ENCODE results near the gene ME3. TPM values are rescaled to one million over a fixed set of nuclear protein-coding genes. Genes with fewer than 3 reads are reported as not detected.

ME3 gene
- total RNA-seq, 1 experiment from 2014 or later: 35.3 TPM

DNA sequence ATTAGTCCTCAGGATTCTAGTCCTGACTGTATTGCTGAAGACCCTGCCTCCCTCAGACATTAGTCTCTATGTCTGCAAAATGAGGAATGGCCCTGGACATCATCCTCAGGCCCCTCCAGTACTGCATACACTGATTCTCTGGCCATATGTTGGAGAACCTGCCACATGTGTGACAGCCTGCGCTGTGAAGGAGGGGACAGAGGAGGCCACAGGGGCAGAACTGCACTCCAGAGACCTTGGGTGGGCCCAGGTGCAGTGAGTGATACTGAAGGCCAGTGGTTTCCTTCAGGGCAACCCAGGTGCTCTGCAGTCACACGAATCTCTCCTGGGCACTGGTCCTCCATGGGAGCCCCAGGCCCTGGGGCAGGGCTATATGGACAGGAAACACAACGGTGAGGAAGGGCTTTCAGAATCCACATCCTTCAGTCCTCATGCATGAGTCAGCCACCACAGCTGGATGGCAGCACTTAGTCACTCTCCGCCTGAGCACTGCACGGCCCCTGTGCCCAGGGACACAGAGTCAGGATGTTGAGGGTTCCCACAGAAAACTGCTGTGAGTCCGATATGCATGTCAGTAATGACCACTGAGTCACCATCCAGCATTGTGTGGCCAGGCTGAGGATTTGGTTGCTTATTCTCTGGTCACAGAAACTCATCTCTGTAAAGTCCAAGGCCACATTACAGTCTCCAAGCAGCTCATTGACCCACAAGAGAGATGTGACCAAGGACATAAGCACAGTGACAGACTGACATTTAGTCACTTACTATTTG is 39.7 kb downstream of the ME3 start:
- ChIA-PET POLR2A (interaction anchor here (0.6 kb wide), 1 partner anchor 20 kb away, joined by 7 read pairs; no protein-coding TSS in a partner anchor), CTCF (no interaction called here)
- Histone ChIP-seq H3K9me3 (ENCODE audit: control insufficient read depth, insufficient read depth, low read depth, low read length) (no peaks in the 10 kb centered on the region), H3K27ac (ENCODE audit: low read length) (peak overlapping the region; percentile 83), H3K27me3 (ENCODE audit: control insufficient read depth, insufficient read depth, low read length) (no peaks in the 10 kb centered on the region), H3K4me1 (ENCODE audit: control insufficient read depth, insufficient read depth, low read length) (peaks cover 45% of the 10 kb centered on the region), H3K36me3 (ENCODE audit: control insufficient read depth, insufficient read depth, low read length) (no peaks in the 10 kb centered on the region), H3K4me3 (ENCODE audit: low read depth in 2 of 2, low read length in 2 of 2) (no peak overlapping the region)
- in situ Hi-C loops (cut with HindIII; ENCODE audit: low pct_unique_long_range_greater_than_20kb, low sequenced_read_pairs): no loop called here
- ATAC-seq: peak; percentile 96
- intact Hi-C loops (cut with micrococcal nuclease; ENCODE audit: unreplicated experiment): no loop called here
- BruUV-seq (replicated peaks): no TSS peak
- TF ChIP-seq, protein P1, sequence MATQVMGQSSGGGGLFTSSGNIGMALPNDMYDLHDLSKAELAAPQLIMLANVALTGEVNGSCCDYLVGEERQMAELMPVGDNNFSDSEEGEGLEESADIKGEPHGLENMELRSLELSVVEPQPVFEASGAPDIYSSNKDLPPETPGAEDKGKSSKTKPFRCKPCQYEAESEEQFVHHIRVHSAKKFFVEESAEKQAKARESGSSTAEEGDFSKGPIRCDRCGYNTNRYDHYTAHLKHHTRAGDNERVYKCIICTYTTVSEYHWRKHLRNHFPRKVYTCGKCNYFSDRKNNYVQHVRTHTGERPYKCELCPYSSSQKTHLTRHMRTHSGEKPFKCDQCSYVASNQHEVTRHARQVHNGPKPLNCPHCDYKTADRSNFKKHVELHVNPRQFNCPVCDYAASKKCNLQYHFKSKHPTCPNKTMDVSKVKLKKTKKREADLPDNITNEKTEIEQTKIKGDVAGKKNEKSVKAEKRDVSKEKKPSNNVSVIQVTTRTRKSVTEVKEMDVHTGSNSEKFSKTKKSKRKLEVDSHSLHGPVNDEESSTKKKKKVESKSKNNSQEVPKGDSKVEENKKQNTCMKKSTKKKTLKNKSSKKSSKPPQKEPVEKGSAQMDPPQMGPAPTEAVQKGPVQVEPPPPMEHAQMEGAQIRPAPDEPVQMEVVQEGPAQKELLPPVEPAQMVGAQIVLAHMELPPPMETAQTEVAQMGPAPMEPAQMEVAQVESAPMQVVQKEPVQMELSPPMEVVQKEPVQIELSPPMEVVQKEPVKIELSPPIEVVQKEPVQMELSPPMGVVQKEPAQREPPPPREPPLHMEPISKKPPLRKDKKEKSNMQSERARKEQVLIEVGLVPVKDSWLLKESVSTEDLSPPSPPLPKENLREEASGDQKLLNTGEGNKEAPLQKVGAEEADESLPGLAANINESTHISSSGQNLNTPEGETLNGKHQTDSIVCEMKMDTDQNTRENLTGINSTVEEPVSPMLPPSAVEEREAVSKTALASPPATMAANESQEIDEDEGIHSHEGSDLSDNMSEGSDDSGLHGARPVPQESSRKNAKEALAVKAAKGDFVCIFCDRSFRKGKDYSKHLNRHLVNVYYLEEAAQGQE (IDR thresholded peaks at IDR 0.05; ENCODE audit: insufficient read depth in 1 of 2, low read depth in 2 of 2, low read length in 1 of 2): no peak
- peak; percentile 19; the same call in 1 of the 2 replicates for TF ChIP-seq POLR2AphosphoS5 (IDR thresholded peaks at IDR 0.05; ENCODE audit: low read depth, low read length)
- TF ChIP-seq, protein P2, sequence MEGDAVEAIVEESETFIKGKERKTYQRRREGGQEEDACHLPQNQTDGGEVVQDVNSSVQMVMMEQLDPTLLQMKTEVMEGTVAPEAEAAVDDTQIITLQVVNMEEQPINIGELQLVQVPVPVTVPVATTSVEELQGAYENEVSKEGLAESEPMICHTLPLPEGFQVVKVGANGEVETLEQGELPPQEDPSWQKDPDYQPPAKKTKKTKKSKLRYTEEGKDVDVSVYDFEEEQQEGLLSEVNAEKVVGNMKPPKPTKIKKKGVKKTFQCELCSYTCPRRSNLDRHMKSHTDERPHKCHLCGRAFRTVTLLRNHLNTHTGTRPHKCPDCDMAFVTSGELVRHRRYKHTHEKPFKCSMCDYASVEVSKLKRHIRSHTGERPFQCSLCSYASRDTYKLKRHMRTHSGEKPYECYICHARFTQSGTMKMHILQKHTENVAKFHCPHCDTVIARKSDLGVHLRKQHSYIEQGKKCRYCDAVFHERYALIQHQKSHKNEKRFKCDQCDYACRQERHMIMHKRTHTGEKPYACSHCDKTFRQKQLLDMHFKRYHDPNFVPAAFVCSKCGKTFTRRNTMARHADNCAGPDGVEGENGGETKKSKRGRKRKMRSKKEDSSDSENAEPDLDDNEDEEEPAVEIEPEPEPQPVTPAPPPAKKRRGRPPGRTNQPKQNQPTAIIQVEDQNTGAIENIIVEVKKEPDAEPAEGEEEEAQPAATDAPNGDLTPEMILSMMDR (IDR thresholded peaks at IDR 0.05): peak; percentile 65
- DNase-seq (ENCODE audit: low read depth, low spot score): peak; percentile 98

DNA sequence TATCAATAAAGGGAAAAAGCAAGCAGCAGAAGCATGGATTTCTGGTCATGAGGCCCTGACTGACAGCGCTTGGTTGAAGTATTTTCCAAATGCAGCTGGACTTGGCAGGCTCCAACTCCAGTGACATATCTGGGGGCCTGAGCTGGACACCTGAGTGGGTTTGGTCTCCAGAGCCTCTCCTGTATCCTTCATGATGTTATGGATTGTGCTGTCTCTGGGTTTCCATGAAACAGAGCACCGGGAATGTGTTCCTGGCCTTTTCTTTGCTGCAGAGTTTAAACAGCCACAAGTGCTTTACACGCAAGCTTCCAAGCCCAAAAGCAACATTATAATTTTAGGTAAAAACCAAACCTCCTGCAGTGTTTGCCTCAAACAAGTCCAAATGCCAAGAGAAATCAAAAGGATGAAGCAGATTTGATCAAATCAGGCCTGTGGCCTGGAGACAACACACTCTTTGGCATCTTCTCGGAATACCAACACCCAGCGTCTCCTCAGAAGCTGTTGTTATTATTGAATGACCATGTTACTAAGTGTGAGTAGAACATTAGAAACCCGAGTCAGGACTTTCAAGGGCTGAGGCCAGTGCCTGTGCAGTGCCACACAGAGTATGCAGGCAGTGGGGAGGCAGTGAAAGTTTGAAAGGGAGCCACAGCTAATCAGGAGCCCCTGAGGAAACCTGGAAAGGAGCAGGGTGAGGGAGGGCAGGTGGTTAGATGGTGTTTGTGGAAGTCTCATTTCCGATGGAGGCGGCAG is 42.0 kb downstream of the ME3 start:
- intact Hi-C loops (cut with micrococcal nuclease; ENCODE audit: unreplicated experiment): no loop called here
- no TSS peak for BruUV-seq (replicated peaks)
- in situ Hi-C loops (cut with HindIII; ENCODE audit: low pct_unique_long_range_greater_than_20kb, low sequenced_read_pairs): no loop called here
- ChIA-PET POLR2A (interaction anchor here (1.1 kb wide), 1 partner anchor 55 kb away, joined by 4 read pairs; no protein-coding TSS in a partner anchor), CTCF (no interaction called here)
- Histone ChIP-seq H3K27me3 (ENCODE audit: control insufficient read depth, insufficient read depth, low read length) (no peaks in the 10 kb centered on the region), H3K4me3 (ENCODE audit: low read depth in 2 of 2, low read length in 2 of 2) (no peak overlapping the region), H3K27ac (ENCODE audit: low read length) (peak overlapping the region; percentile 70), H3K36me3 (ENCODE audit: control insufficient read depth, insufficient read depth, low read length) (no peaks in the 10 kb centered on the region), H3K4me1 (ENCODE audit: control insufficient read depth, insufficient read depth, low read length) (peaks cover 25% of the 10 kb centered on the region), H3K9me3 (ENCODE audit: control insufficient read depth, insufficient read depth, low read depth, low read length) (no peaks in the 10 kb centered on the region)
- ATAC-seq (no peak), DNase-seq (ENCODE audit: low read depth, low spot score) (no peak)
- TF ChIP-seq POLR2AphosphoS5 (IDR thresholded peaks at IDR 0.05; ENCODE audit: low read depth, low read length) (no peak), TCF7L2 (IDR thresholded peaks at IDR 0.05; ENCODE audit: low read depth, low read length) (no peak), SIN3A (IDR thresholded peaks at IDR 0.05; ENCODE audit: borderline replicate concordance, insufficient read depth, low read depth, low read length) (no peak)
- TF ChIP-seq, protein P2 (IDR thresholded peaks at IDR 0.05): no peak
- TF ChIP-seq, protein P1 (IDR thresholded peaks at IDR 0.05; ENCODE audit: insufficient read depth in 1 of 2, low read depth in 2 of 2, low read length in 1 of 2): no peak
